GM04503 (cell line): ENCODE data around the gene CAND2.

Source experiments
- DNase-seq: peaks from one replicate; pipeline ENCODE4 v3.0.0-alpha.2; 2012; ENCODE audit warnings: low read depth

CAND2 gene

GRCh38 chr3:12807601-12808359 is 11.3 kb downstream of the CAND2 start:
- no peak for DNase-seq

- DNase-seq: no peak
Measured at GRCh38 chr3:12808587-12808986, 12.1 kb downstream of the CAND2 start.

DNA sequence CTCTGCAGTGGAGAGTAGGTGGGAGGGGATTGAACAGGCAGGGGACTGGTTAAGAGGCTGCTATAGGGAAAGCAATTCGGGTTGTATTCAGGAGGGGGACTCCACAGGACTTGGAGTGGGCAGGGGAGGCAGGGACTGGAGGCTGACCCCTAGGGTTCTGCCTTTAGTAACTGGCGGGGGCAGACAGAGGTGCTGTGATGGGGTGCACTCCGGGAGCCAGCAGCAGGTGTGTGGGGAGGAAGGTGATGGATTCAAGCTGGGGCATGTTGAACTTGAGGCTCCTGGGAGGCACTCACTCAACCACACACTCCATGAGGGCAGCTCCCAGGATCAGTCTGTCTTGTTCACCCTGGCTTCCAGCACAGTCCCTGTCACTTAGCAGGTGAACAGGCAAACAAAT is 12.5 kb downstream of the CAND2 start:
- no peak for DNase-seq

DNA sequence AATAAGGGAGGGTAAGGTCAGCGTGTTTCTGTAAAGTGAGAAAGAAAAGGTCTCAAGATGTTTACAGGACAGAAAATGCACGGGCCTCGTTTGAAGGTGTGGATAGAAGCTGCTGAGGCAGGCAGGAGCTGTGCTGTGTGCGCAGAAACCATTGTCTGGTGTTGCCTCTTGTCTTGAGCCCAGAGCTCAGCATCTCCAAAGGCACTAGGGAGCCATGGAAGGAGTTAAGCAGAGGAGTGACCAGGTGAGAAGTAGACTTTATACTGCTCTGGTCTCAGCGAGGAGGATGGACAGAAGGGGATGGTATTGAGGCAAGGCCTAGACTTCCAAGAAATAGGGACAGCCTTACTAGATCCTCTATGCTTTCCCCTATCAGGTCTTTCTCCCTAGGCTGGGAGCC is 13.0 kb downstream of the CAND2 start:
- DNase-seq: no peak

DNA sequence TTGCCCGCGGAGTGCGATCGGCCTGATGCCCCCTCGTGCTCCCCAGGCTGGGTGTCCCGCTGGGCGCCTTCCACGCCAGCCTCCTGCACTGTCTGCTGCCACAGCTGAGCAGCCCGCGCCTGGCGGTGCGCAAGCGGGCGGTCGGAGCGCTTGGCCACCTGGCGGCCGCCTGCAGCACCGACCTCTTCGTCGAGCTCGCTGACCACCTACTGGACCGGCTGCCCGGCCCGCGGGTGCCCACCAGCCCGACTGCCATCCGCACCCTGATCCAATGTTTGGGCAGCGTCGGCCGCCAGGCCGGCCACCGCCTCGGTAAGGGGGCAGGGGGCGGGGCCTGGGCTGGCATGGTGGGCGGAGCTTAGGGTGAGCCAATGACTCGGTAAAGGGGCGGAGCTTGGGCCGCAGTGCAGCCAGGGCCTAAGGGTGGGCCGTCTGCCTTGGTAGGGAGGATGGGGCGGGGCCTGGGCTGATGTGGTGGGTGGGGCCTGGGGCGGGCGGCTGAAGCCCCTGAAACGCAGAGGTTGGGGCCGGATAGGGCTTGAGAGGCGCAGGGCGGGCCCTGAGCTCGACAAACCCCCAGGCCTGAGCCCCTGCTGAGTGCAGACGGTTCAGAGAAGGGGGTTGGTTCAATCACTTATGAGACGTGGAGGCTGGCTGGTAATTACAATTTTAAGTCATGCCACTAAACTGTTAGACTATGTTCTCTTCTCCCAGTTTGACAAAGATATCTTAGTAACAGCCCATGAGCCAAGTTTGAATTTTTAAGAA is 13.7 kb downstream of the CAND2 start:
- DNase-seq: peak; percentile 27

DNA sequence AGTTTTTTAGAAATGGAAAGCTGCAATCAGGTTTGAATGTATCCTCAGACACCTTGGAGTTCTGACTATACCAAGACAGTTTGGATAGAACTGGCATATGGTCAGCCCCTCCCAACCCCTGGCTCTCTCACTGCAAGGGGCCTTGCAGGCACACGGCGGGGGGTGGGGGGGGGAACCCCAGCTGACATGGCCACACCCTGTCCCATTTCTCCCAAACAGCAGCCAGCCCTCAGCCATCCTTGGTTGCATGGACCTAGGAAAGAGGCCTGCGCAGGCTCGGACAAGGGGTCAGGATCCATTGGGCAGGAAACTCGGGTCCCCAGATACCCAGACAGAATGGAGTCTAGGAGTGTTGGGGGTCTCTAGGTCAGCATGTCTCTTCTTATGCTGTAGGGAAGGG is 14.5 kb downstream of the CAND2 start:
- DNase-seq: no peak

GRCh38 chr3:12812812-12813211 is 16.3 kb downstream of the CAND2 start:
- DNase-seq: no peak

DNA sequence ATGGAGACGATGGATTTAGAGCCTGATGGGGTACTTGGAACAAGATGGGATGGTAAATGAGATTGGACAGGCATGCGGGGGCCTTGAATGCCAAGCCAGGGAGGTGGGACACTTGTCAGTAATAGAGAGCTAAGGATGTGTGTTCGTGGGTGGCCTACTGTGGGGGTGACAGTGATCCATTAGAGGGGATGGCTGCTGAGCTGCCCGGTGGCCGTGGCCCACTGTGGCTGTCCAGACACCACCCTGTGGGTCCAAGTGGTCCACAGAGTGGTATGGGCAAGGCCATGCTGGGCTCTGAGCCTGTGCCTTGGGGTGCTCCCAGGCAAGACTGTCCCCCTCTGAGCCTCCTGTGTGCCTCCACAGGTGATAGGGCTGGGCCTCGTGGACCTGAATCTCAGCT is 17.5 kb downstream of the CAND2 start:
- no peak for DNase-seq

DNA sequence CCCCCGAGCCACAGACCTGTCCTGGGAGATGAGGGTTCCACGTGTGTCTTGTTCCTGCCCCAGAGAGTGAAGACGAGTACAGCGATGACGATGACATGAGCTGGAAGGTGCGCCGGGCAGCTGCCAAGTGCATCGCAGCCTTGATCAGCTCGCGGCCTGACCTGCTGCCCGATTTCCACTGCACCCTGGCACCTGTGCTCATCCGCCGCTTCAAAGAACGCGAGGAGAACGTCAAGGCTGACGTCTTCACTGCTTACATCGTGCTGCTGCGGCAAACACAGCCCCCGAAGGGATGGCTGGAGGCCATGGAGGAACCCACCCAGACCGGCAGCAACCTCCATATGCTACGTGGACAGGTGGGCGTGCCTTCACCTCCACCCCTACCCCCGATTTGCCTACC is 18.6 kb downstream of the CAND2 start:
- DNase-seq: no peak

DNA sequence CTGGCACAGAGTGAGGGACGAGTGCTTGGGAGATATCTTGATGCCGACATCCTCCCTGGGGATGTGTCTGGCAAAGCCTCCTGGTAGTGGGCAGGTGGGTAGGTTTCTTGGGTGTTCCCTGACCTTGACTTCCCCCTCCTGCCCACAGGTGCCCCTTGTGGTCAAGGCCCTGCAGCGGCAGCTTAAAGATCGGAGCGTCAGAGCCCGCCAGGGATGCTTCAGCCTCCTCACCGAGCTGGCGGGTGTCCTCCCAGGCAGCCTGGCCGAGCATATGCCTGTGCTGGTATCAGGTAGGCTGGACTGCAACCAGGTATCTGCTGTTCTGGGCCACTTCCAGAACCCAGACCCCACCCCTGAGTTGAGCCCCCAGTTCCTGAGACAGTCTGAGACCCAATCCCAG is 19.2 kb downstream of the CAND2 start:
- no peak for DNase-seq

DNA sequence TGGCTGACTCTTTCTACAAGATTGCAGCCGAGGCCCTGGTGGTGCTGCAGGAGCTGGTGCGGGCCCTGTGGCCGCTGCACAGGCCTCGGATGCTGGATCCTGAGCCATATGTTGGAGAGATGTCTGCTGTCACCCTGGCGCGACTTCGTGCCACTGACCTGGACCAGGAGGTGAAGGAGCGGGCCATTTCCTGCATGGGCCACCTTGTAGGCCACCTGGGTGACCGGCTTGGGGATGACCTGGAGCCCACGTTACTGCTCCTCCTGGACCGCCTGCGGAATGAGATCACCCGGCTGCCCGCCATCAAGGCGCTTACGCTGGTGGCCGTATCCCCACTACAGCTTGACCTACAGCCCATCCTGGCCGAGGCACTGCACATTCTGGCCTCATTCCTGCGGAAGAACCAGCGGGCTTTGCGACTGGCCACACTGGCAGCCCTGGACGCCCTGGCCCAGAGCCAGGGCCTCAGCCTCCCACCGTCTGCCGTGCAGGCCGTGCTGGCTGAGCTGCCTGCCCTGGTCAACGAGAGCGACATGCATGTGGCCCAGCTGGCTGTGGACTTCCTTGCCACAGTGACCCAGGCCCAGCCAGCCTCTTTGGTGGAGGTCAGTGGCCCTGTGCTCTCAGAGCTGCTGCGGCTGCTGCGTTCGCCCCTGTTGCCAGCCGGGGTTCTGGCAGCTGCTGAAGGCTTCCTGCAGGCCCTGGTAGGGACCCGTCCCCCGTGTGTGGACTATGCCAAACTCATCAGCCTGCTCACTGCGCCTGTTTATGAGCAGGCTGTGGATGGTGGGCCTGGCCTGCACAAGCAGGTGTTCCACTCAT is 20.3 kb downstream of the CAND2 start:
- DNase-seq: no peak

DNA sequence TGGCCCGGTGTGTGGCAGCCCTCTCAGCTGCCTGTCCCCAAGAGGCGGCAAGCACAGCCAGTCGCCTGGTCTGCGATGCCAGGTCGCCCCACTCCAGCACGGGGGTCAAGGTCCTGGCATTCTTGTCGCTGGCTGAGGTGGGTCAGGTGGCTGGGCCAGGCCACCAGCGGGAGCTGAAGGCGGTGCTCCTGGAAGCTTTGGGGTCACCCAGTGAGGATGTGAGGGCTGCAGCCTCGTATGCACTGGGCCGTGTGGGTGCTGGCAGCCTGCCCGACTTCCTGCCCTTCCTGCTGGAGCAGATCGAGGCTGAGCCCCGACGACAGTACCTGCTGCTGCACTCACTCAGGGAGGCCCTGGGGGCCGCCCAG is 20.8 kb downstream of the CAND2 start:
- no peak for DNase-seq

GRCh38 chr3:12818273-12818672 is 21.8 kb downstream of the CAND2 start:
- DNase-seq: no peak

DNA sequence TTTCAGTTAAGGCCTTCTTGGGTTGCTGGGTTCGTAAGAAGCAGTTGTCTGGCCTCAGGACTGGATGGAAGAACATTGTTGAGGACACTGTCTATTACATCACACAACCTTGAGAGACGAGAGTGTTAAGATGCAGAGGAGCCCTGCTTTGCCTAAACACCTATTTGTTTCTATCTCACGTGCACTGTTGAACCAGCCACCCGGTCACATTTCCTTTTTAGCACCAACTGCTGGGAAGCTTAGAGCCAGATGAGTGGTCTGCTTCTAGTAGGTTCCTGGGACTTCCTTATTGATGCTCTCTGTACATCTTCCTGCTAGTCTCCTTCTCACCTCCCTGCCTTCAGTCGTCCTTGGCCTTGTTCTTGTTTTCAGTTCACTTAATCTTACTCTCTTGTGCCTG is 22.3 kb downstream of the CAND2 start:
- DNase-seq: no peak

DNA sequence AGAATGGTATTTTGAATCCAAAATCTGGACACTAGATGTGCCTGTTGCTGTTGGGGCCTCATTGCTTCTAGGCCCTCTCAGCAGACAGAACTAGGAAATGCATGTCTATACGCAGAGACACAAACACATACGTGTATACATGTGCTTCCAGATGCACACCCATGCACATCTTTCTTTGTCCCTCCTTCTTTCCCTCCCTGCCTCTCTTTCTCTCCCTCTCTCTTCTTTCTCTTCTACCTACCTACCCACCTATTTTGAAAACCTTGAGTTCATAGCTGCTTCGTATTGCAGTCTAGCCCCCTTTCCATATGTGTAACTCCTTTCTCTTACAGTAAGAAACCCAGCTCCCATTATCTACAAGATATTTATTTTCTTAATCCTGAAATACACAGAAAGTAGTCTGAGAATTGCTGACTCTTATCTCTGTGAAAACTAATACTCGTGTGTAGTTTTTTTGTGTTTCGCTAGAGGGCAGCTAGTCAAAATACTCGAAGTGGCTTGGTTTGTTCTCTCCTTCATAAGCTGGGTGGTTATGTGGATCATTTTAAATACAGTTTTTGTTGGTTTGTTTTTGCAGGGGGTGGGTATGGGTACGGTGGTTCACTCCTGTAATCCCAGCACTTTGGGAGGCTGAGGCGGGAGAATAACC is 26.4 kb downstream of the CAND2 start:
- no peak for DNase-seq

GRCh38 chr3:12824299-12824698 is 27.8 kb downstream of the CAND2 start:
- no peak for DNase-seq

DNA sequence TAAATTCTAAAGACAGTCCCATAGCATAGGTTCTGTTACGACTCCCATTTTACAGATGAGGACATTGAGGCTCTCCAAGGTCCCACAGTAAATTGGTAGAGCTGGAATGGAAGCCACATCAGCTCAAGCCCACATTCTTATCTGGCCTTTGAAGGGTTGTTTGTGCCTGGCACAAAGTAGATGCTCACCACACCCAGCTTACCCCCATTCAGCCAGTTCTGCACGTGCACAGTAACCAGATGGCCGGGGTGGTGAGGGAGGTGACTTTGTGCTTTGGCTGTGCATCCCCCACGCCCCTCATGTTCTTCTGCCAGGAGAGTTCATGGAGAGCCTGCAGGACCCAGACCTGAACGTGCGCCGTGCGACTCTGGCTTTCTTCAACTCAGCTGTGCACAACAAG is 28.7 kb downstream of the CAND2 start:
- DNase-seq: no peak

- no peak for DNase-seq
Measured at GRCh38 chr3:12828751-12829150, 32.3 kb downstream of the CAND2 start.

GRCh38 chr3:12829404-12829803 is 32.9 kb downstream of the CAND2 start:
- no peak for DNase-seq

GRCh38 chr3:12829886-12830784 is 33.7 kb downstream of the CAND2 start:
- DNase-seq: no peak

DNA sequence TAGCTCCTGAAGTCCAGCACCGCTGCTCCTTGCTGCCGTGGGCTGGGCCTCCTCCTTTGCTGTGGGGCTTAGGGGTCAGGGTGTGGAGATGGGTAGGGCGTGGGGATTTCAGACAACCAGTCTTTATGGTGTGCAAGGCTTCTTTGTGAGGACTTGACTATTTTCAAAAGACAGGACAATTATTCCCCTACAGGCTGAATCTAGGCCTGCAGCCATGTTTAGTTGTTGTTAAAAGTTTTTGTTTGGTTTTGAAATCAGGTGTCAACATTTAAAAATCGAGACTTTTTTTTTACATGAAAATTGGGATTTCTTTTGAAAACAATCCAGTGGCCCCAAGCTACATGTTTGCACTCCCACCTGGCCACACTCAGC is 34.3 kb downstream of the CAND2 start:
- no peak for DNase-seq
